GM13976 (cell line): Measurements from ENCODE around the gene RPS21.

ENCODE experiments used
- DNase-seq: peaks from one replicate; pipeline ENCODE4 v3.0.0; 2012; ENCODE audit warnings: low spot score
- CTCF ChIP-seq: IDR thresholded peaks from 2 replicates; pipeline ENCODE4 v1.5.1; 2012; ENCODE audit warnings: borderline replicate concordance, mild to moderate bottlenecking; ENCODE audit not compliant: insufficient read depth; ENCODE audit errors: extremely low read depth, missing control alignments, control extremely low read depth
- in situ Hi-C: fragments of 300-500 bp; cut with MboI; formaldehyde crosslinking; loops from one replicate; pipeline ENCODE4 v1.12.0; 2022; ENCODE audit warnings: low sequenced_read_pairs, mixed read lengths, inconsistent platforms; ENCODE audit not compliant: unreplicated experiment

RPS21 gene

GRCh38 chr20:62386383-62387218 is at the start of gene RPS21:
Gene RPS21 (plus strand): TSS chr20:62387103. CDS start chr20:62387339, 236 bp downstream.
- TF ChIP-seq CTCF = no peak
- in situ Hi-C loops = loop anchor here (10.0 kb wide), 1 partner anchor 82 kb away; the partner anchor contains the start of gene ADRM1
- peak; percentile 97 for DNase-seq

- TF ChIP-seq CTCF = no peak
- DNase-seq = no peak
- in situ Hi-C loops = no loop called here
Measured at GRCh38 chr20:62337558-62338293, 49.2 kb upstream of the RPS21 start.

GRCh38 chr20:62338294-62338620 is 48.6 kb upstream of the RPS21 start:
- no peak for TF ChIP-seq CTCF
- DNase-seq = no peak
- in situ Hi-C loops = no loop called here

GRCh38 chr20:62339647-62340062 is 47.2 kb upstream of the RPS21 start:
- TF ChIP-seq CTCF = no peak
- in situ Hi-C loops = no loop called here
- peak; percentile 76 for DNase-seq

- TF ChIP-seq CTCF = no peak
- in situ Hi-C loops = no loop called here
- no peak for DNase-seq
Measured at GRCh38 chr20:62342910-62343309, 44.0 kb upstream of the RPS21 start.

GRCh38 chr20:62344092-62344491 is 42.8 kb upstream of the RPS21 start:
- no peak for DNase-seq
- in situ Hi-C loops = no loop called here
- TF ChIP-seq CTCF = no peak
